B cell (primary cell): ENCODE measurements around the gene ETV6.

ENCODE experiments used
- CTCF ChIP-seq: fragments of 200-600 bp; IDR thresholded peaks from one replicate; pipeline ENCODE4 v1.8.0; 2022; ENCODE audit warnings: antibody characterized with exemption, mild to moderate bottlenecking
- EZH2 ChIP-seq: IDR thresholded peaks from 2 replicates; pipeline ENCODE4 v1.6.1; 2012; ENCODE audit warnings: borderline replicate concordance, low read depth, mild to moderate bottlenecking, moderate library complexity, low read length; ENCODE audit not compliant: insufficient read depth, poor library complexity, severe bottlenecking

- TF ChIP-seq CTCF: no peak
- TF ChIP-seq EZH2: no peak
Observed at GRCh38 chr12:11769723-11770514, 120.4 kb downstream of the ETV6 start.
